ENCODE results near the gene MCM6.

- TF ChIP-seq, protein P1, sequence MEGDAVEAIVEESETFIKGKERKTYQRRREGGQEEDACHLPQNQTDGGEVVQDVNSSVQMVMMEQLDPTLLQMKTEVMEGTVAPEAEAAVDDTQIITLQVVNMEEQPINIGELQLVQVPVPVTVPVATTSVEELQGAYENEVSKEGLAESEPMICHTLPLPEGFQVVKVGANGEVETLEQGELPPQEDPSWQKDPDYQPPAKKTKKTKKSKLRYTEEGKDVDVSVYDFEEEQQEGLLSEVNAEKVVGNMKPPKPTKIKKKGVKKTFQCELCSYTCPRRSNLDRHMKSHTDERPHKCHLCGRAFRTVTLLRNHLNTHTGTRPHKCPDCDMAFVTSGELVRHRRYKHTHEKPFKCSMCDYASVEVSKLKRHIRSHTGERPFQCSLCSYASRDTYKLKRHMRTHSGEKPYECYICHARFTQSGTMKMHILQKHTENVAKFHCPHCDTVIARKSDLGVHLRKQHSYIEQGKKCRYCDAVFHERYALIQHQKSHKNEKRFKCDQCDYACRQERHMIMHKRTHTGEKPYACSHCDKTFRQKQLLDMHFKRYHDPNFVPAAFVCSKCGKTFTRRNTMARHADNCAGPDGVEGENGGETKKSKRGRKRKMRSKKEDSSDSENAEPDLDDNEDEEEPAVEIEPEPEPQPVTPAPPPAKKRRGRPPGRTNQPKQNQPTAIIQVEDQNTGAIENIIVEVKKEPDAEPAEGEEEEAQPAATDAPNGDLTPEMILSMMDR (IDR thresholded peaks at IDR 0.05 in 8 of 11, conservative IDR thresholded peaks at IDR 0.05 in 3 of 11), result no peak
- TF ChIP-seq POLR2A (IDR thresholded peaks at IDR 0.05) (no peak), POLR2AphosphoS5 (IDR thresholded peaks at IDR 0.05) (no peak)
These were observed 49.7 kb downstream of the MCM6 start for GRCh38 chr2:135826544-135826943.
